ENCODE results near the gene EHBP1L1. TPM values are rescaled to one million over a fixed set of nuclear protein-coding genes. Genes with fewer than 3 reads are reported as not detected.

The EHBP1L1 gene
- total and polyA plus RNA-seq, 2 of the 8 experiments (the other 6 are each of a cell fraction or from before 2014, with no cell fraction given): 4.3 to 6.6 TPM

GRCh38 chr11:65574109-65574810 lies 1.6 kb upstream of the EHBP1L1 start:
- peaks cover 8 to 39% (median 28%) of the 10 kb centered on the region in 4 experiments for H3K27me3 ChIP-seq (replicated peaks in 1 of 4; ENCODE audit: control insufficient read depth in 3 of 4, extremely low read depth in 1 of 4, insufficient read depth in 3 of 4, low read length in 3 of 4)
- no peak overlapping the region for H4K5ac ChIP-seq (ENCODE audit: insufficient read length, low read depth, low read length)
- H3K18ac ChIP-seq (ENCODE audit: extremely low read depth, low read length): no peak overlapping the region
- peak overlapping the region in 1 of 4 experiments; percentile 53; a peak in 1 of 7 replicates for H3K9ac ChIP-seq (replicated peaks in 1 of 4; ENCODE audit: extremely low read depth in 1 of 4, low read depth in 3 of 4, low read length in 3 of 4)
- H2AK5ac ChIP-seq (ENCODE audit: low read depth, low read length): no peak overlapping the region
- H3K4me2 ChIP-seq (ENCODE audit: insufficient read depth in 1 of 2, low read depth in 2 of 2, low read length in 2 of 2): peak overlapping the region; percentile 72 to 81
- H3K23ac ChIP-seq (ENCODE audit: insufficient read length): no peak overlapping the region
- H3K14ac ChIP-seq (ENCODE audit: insufficient read length): no peak overlapping the region
- DNase-seq (ENCODE audit: low read depth in 1 of 2, low spot score in 2 of 2) (peak; percentile 72 to 84), FAIRE-seq (no peak)
- no peak overlapping the region for H2BK12ac ChIP-seq (ENCODE audit: low read depth, low read length)
- H3K9me3 ChIP-seq (ENCODE audit: insufficient read depth in 2 of 2, low read depth in 1 of 2, low read length in 1 of 2): no peaks in the 10 kb centered on the region
- peak overlapping the region; percentile 20 to 63 (median 40); a peak in 7 of 8 replicates for H3K4me3 ChIP-seq (ENCODE audit: extremely low read depth in 1 of 4, insufficient read depth in 2 of 4, low read depth in 3 of 4, low read length in 4 of 4)
- H3K4me1 ChIP-seq (replicated peaks in 1 of 4; ENCODE audit: control insufficient read depth in 3 of 4, insufficient read depth in 4 of 4, low read length in 3 of 4): peaks cover 13 to 32% (median 20%) of the 10 kb centered on the region in 4 experiments
- H3K79me2 ChIP-seq (ENCODE audit: control insufficient read depth in 1 of 2, insufficient read depth in 2 of 2, low read length in 2 of 2): peaks cover 0 to 11% of the 10 kb centered on the region in 2 experiments; a peak in 1 of 4 replicates
- H4K20me1 ChIP-seq (replicated peaks in 1 of 2; ENCODE audit: control insufficient read depth in 1 of 2, insufficient read depth in 2 of 2, low read length in 2 of 2): peaks cover 15 to 21% of the 10 kb centered on the region in 2 experiments
- H2BK15ac ChIP-seq (ENCODE audit: low read length): no peak overlapping the region; the same call in 1 of the 2 replicates
- POLR2A ChIA-PET (ENCODE audit: partially characterized antibody): interaction anchor here (2.2 to 3.7 kb wide), 7 partner anchors 11 to 44 kb away, joined by 6 to 36 read pairs (median 19); no protein-coding TSS in a partner anchor
- 1% methylated on average over 19 of the region's 67 CpGs; no CpG with 5 or more reads in 1 of the 2 experiments for WGBS, 2 experiments (ENCODE audit: extremely low coverage in 1 of 2, insufficient coverage in 1 of 2, insufficient read length in 1 of 2, insufficient replicate concordance in 2 of 2, low coverage in 1 of 2, low lambda C conversion rate in 2 of 2, missing lambda C conversion rate in 1 of 2)
- CTCF ChIA-PET (ENCODE audit: partially characterized antibody): interaction anchor here (1.2 to 16.3 kb wide), 10 partner anchors 13 to 73 kb away, joined by 3 to 284 read pairs (median 35); partner anchors contain the start of genes KCNK7, LTBP3 and PCNX3
- H3K56ac ChIP-seq (replicated peaks; ENCODE audit: insufficient read length, low read depth, low read length): no peak overlapping the region
- H3K36me3 ChIP-seq (ENCODE audit: control insufficient read depth in 2 of 4, insufficient read depth in 4 of 4, low read length in 3 of 4): no peaks in the 10 kb centered on the region
- no peaks in the 10 kb centered on the region for H3K79me1 ChIP-seq (ENCODE audit: low read depth, low read length)
- H3K23me2 ChIP-seq (ENCODE audit: low read depth, low read length): peaks cover 14% of the 10 kb centered on the region; the same call in 1 of the 2 replicates
- no peak overlapping the region for H2BK120ac ChIP-seq (replicated peaks; ENCODE audit: low read depth, low read length)
- no peak overlapping the region for H3K27ac ChIP-seq (ENCODE audit: low read depth, low read length)
- no peak overlapping the region for H3K4ac ChIP-seq (replicated peaks; ENCODE audit: insufficient read length, low read depth, low read length)
- peak overlapping the region; percentile 31; the same call in 1 of the 2 replicates for H4K8ac ChIP-seq (ENCODE audit: extremely low read depth, insufficient read depth, low read length)
- no peak overlapping the region for H2BK5ac ChIP-seq (ENCODE audit: low read depth, low read length)
- H2BK20ac ChIP-seq (ENCODE audit: low read length): no peak overlapping the region
- no peak overlapping the region for H4K91ac ChIP-seq (replicated peaks; ENCODE audit: insufficient read length, low read length)
- H2AFZ ChIP-seq (ENCODE audit: low read length): no peak overlapping the region
- TF ChIP-seq EGR1 (IDR thresholded peaks at IDR 0.05; ENCODE audit: borderline replicate concordance, low read depth, low read length): peak; percentile 20; the same call in 1 of the 2 replicates
- TF ChIP-seq CREB1 (IDR thresholded peaks at IDR 0.05): no peak
- TF ChIP-seq RBBP5 (IDR thresholded peaks at IDR 0.05; ENCODE audit: borderline replicate concordance, low read depth, low read length): no peak
- no peak for TF ChIP-seq JUND (IDR thresholded peaks at IDR 0.05; ENCODE audit: low read length)
- no peak for TF ChIP-seq POLR2A (IDR thresholded peaks at IDR 0.05; ENCODE audit: control extremely low read depth in 1 of 2, low read depth in 2 of 2, low read length in 2 of 2)
- TF ChIP-seq CTCF (IDR thresholded peaks at IDR 0.05; ENCODE audit: control extremely low read depth in 1 of 3, insufficient read depth in 1 of 3, low read depth in 1 of 3, low read length in 3 of 3): peak in 2 of 3 experiments; percentile 70 to 80; a peak in 3 of 4 replicates
- TF ChIP-seq FOSL1 (IDR thresholded peaks at IDR 0.05; ENCODE audit: insufficient read depth, low read depth, low read length): no peak
- TF ChIP-seq E2F6 (IDR thresholded peaks at IDR 0.05): peak; percentile 72
